Inflammatory macrophage (primary cell): ENCODE results near the gene KANK2.
"Not testable (repeated sequence)": the region's sequence is repeated elsewhere in the genome, so short reads cannot be mapped to it uniquely, and the experiment has no call there.

Experiments
- DNase-seq, 2 donors: peaks; one replicate each; pipeline ENCODE4 v3.0.0-alpha.2; 2020 to 2022

The KANK2 gene

GRCh38 chr19:11138601-11139300 is 58.6 kb downstream of the KANK2 start:
- DNase-seq, result peak in 1 of 2 donors; percentile 35

GRCh38 chr19:11137542-11138384 is 59.6 kb downstream of the KANK2 start:
- peak; percentile 23 to 61 for DNase-seq

- DNase-seq, result no peak
These were observed 60.8 kb downstream of the KANK2 start for GRCh38 chr19:11136400-11137101.

DNA sequence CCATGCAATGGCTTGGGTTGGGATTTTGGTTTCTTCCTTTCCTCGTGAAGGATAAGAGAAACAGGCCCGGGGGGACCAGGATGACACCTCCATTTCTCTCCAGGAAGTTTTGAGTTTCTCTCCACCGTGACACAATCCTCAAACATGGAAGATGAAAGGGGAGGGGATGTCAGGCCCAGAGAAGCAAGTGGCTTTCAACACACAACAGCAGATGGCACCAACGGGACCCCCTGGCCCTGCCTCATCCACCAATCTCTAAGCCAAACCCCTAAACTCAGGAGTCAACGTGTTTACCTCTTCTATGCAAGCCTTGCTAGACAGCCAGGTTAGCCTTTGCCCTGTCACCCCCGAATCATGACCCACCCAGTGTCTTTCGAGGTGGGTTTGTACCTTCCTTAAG is 65.9 kb downstream of the KANK2 start:
- DNase-seq, result no peak

DNA sequence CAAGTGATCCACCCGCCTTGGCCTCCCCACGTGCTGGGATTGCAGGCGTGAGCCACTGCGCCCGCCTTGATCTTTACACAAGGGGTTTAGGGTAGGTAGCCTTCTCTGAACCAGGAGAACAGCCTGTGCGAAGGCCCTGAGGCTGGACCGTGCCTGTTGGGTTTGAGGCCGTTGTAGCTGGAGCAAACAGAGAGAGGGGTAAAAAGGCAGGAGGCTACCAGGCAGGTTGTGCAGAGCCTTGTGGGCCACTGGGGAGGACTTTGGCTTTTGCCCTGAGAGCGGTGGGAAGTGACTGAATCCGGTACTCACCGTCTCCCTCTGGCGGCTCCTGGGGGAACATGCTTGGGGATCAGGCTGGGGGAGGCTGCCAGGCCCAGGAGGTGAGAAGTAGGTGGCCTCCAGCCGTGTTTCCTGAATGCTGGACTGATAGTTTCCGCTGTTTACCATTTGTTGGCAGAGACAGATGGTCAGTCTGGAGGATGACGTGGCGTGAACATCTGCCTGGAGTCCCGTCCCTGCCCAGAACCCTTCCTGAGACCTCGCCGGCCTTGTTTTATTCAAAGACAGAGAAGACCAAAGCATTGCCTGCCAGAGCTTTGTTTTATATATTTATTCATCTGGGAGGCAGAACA is 66.4 kb downstream of the KANK2 start:
- DNase-seq, result peak; percentile 66 to 70

DNA sequence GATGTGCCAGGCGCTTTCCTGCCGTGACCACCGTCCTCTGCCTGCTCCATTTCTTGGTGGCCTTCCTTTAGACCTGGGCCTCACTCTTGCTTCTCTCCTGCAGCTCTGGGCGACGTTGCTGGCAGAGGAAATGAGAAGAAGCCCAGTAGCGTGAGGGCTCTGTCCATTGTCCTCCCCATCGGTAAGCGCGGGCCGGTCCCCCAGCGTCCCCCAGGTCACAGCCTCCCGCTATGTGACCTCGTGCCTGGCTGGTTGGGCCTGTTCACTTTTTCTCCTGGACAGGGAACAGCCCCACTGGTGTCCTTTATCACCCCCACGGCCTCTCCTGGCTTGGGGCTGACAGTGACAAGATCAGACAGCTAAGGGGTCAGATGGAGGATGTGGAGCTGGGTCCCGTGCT is 69.4 kb downstream of the KANK2 start:
- no peak for DNase-seq

- peak; percentile 63 to 75 for DNase-seq
These were observed 71.2 kb downstream of the KANK2 start for GRCh38 chr19:11125994-11126685.

DNA sequence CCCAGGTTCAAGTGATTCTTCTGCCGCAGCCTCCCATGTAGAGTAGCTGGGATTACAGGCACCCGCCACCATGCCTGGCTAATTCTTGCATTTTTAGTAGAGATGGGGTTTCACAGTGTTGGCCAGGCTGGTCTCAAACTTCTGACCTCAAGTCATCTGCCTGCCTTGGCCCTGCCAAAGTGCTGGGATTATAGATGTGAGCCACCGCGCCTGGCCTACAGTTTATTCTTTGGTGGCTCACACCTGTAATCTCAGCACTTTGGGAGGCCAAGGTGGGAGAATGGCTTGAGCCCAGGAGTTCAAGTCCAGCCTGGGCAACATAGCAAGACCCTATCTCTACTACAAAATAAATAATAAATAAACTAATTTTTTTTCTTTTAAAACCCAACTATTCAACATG is 73.2 kb downstream of the KANK2 start:
- DNase-seq, result not testable (repeated sequence)

DNA sequence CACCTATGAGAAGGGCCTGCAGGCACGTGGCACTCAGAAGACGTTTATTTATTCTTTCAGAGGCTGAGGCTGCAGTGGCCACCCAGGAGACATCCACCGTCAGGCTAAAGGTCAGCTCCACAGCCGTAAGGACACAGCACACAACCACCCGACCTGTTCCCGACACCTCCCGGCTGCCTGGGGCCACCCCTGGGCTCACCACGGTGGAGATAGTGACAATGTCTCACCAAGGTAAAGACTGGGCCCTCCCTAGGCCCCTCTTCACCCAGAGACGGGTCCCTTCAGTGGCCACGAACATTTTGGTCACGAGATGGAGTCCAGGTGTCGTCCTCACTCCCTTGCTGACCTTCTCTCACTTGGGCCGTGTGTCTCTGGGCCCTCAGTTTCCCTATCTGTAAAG is 74.2 kb downstream of the KANK2 start:
- no peak for DNase-seq

GRCh38 chr19:11121963-11122362 is 75.4 kb downstream of the KANK2 start:
- DNase-seq, result not testable (repeated sequence)

GRCh38 chr19:11116507-11116906 is 80.8 kb downstream of the KANK2 start:
- DNase-seq, result no peak

DNA sequence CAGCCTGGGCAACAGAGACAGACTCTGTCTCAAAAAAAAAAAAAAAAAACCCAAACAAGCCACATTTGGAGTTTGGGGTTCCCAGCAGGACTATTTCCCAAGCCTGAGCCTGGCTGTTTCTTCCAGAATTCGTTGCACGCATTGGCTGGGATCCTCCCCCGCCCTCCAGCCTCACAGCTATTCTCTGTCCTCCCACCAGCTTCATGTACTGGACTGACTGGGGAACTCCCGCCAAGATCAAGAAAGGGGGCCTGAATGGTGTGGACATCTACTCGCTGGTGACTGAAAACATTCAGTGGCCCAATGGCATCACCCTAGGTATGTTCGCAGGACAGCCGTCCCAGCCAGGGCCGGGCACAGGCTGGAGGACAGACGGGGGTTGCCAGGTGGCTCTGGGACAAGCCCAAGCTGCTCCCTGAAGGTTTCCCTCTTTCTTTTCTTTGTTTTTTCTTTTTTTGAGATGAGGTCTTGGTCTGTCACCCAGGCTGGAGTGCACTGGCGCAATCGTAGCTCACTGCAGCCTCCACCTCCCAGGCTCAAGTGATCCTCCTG is 81.4 kb downstream of the KANK2 start:
- no peak for DNase-seq

DNA sequence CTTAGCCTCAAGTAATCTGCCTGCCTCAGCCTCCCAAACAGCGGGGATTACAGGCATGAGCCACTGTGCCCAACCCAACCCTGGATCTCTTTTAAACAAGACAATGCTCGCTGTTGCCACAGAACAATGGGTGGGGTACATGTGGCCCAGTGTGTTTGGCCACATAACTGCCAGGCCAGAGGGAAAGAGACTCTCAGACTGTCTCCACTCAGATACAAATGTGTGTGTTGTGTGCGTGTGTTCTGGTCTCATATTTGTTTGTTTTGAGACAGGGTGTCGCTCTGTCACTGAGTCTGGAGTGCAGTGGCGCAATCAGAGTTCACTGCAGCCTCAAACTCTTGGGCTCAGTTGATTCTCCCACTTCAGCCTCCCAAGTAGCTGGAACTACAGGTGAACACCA is 82.3 kb downstream of the KANK2 start:
- DNase-seq, result no peak
